ENCODE measurements around the gene TGFA. TPM values are rescaled to one million over a fixed set of nuclear protein-coding genes. Genes with fewer than 3 reads are reported as not detected.

TGFA gene
- total and polyA plus RNA-seq, 3 experiments from 2014 or later: 0.35 to 3.0 (median 0.42) TPM

GRCh38 chr2:70426341-70426740 lies 127.3 kb downstream of the TGFA start:
- no peak overlapping the region for H3K4me3 Mint-ChIP-seq
- H3K27ac ChIP-seq (ENCODE audit: low read depth, low read length): no peak overlapping the region
- ChIA-PET POLR2A (no interaction called here), CTCF (no interaction called here)
- H3K9me3 Mint-ChIP-seq: peaks cover 0 to 1% (median 0%) of the 10 kb centered on the region in 5 donors
- no peaks in the 10 kb centered on the region for H3K36me3 ChIP-seq (ENCODE audit: insufficient read depth, low read length)
- H3K36me3 Mint-ChIP-seq: no peaks in the 10 kb centered on the region
- H3K4me1 Mint-ChIP-seq: no peaks in the 10 kb centered on the region
- H3K27me3 ChIP-seq (ENCODE audit: insufficient read depth, low read length, poor library complexity, severe bottlenecking): no peaks in the 10 kb centered on the region
- no peaks in the 10 kb centered on the region for H3K4me1 ChIP-seq (ENCODE audit: insufficient read depth, low read length)
- peaks cover 11 to 13% of the 10 kb centered on the region in 2 donors for H3K27me3 Mint-ChIP-seq
- no peaks in the 10 kb centered on the region for H3K9me3 ChIP-seq (ENCODE audit: low read length)
- DNase-seq: no peak
- H3K4me3 ChIP-seq (ENCODE audit: low read length): no peak overlapping the region
- H3K27ac Mint-ChIP-seq: no peak overlapping the region

GRCh38 chr2:70425682-70426301 lies 127.8 kb downstream of the TGFA start:
- H3K27ac Mint-ChIP-seq: no peak overlapping the region
- H3K9me3 ChIP-seq (ENCODE audit: low read length): no peaks in the 10 kb centered on the region
- no peaks in the 10 kb centered on the region for H3K27me3 ChIP-seq (ENCODE audit: insufficient read depth, low read length, poor library complexity, severe bottlenecking)
- H3K27ac ChIP-seq (ENCODE audit: low read depth, low read length): no peak overlapping the region
- no peaks in the 10 kb centered on the region for H3K4me1 Mint-ChIP-seq
- no peaks in the 10 kb centered on the region for H3K4me1 ChIP-seq (ENCODE audit: insufficient read depth, low read length)
- no peak overlapping the region for H3K4me3 ChIP-seq (ENCODE audit: low read length)
- CTCF ChIA-PET: no interaction called here
- H3K9me3 Mint-ChIP-seq: peaks cover 0 to 1% (median 0%) of the 10 kb centered on the region in 5 donors
- no peak for DNase-seq
- no peak overlapping the region for H3K4me3 Mint-ChIP-seq
- H3K36me3 Mint-ChIP-seq: no peaks in the 10 kb centered on the region
- H3K36me3 ChIP-seq (ENCODE audit: insufficient read depth, low read length): no peaks in the 10 kb centered on the region
- peaks cover 11 to 13% of the 10 kb centered on the region in 2 donors for H3K27me3 Mint-ChIP-seq
- POLR2A ChIA-PET: no interaction called here

- H3K9me3 ChIP-seq (ENCODE audit: low read length): no peaks in the 10 kb centered on the region
- no peak overlapping the region for H3K27ac Mint-ChIP-seq
- H3K4me1 ChIP-seq (ENCODE audit: insufficient read depth, low read length): no peaks in the 10 kb centered on the region
- H3K4me3 Mint-ChIP-seq: no peak overlapping the region
- H3K9me3 Mint-ChIP-seq: no peaks in the 10 kb centered on the region
- DNase-seq: no peak
- H3K36me3 Mint-ChIP-seq: no peaks in the 10 kb centered on the region
- no peak overlapping the region for H3K27ac ChIP-seq (ENCODE audit: low read depth, low read length)
- no peaks in the 10 kb centered on the region for H3K4me1 Mint-ChIP-seq
- ChIA-PET POLR2A (no interaction called here), CTCF (no interaction called here)
- H3K36me3 ChIP-seq (ENCODE audit: insufficient read depth, low read length): no peaks in the 10 kb centered on the region
- H3K27me3 ChIP-seq (ENCODE audit: insufficient read depth, low read length, poor library complexity, severe bottlenecking): no peaks in the 10 kb centered on the region
- H3K4me3 ChIP-seq (ENCODE audit: low read length): no peak overlapping the region
- H3K27me3 Mint-ChIP-seq: peaks cover 14 to 16% of the 10 kb centered on the region in 2 donors
These were observed 132.9 kb downstream of the TGFA start for GRCh38 chr2:70420740-70421139.

- no peak for DNase-seq
- Mint-ChIP-seq H3K9me3 (no peaks in the 10 kb centered on the region), H3K36me3 (no peaks in the 10 kb centered on the region), H3K27me3 (peaks cover 14 to 16% of the 10 kb centered on the region in 2 donors), H3K4me1 (no peaks in the 10 kb centered on the region), H3K4me3 (no peak overlapping the region), H3K27ac (peak overlapping the region in 1 of 8 donors; percentile 77)
- Histone ChIP-seq H3K27me3 (ENCODE audit: insufficient read depth, low read length, poor library complexity, severe bottlenecking) (no peaks in the 10 kb centered on the region), H3K9me3 (ENCODE audit: low read length) (no peaks in the 10 kb centered on the region), H3K27ac (ENCODE audit: low read depth, low read length) (no peak overlapping the region), H3K4me3 (ENCODE audit: low read length) (no peak overlapping the region), H3K36me3 (ENCODE audit: insufficient read depth, low read length) (no peaks in the 10 kb centered on the region), H3K4me1 (ENCODE audit: insufficient read depth, low read length) (no peaks in the 10 kb centered on the region)
- ChIA-PET POLR2A (no interaction called here), CTCF (no interaction called here)
These were observed 133.5 kb downstream of the TGFA start for GRCh38 chr2:70420143-70420542.

GRCh38 chr2:70418514-70418913 lies 135.1 kb downstream of the TGFA start:
- no peaks in the 10 kb centered on the region for H3K9me3 Mint-ChIP-seq
- H3K36me3 ChIP-seq (ENCODE audit: insufficient read depth, low read length): no peaks in the 10 kb centered on the region
- no peaks in the 10 kb centered on the region for H3K4me1 Mint-ChIP-seq
- H3K27me3 ChIP-seq (ENCODE audit: insufficient read depth, low read length, poor library complexity, severe bottlenecking): no peaks in the 10 kb centered on the region
- no peaks in the 10 kb centered on the region for H3K9me3 ChIP-seq (ENCODE audit: low read length)
- POLR2A ChIA-PET: no interaction called here
- H3K27ac ChIP-seq (ENCODE audit: low read depth, low read length): no peak overlapping the region
- CTCF ChIA-PET: no interaction called here
- H3K27ac Mint-ChIP-seq: peak overlapping the region in 1 of 8 donors; percentile 86
- no peaks in the 10 kb centered on the region for H3K4me1 ChIP-seq (ENCODE audit: insufficient read depth, low read length)
- no peak for DNase-seq
- H3K4me3 Mint-ChIP-seq: no peak overlapping the region
- no peak overlapping the region for H3K4me3 ChIP-seq (ENCODE audit: low read length)
- peaks cover 11 to 14% of the 10 kb centered on the region in 2 donors for H3K27me3 Mint-ChIP-seq
- no peaks in the 10 kb centered on the region for H3K36me3 Mint-ChIP-seq

- DNase-seq: no peak
- Histone ChIP-seq H3K9me3 (ENCODE audit: low read length) (no peaks in the 10 kb centered on the region), H3K27ac (ENCODE audit: low read depth, low read length) (no peak overlapping the region), H3K4me1 (ENCODE audit: insufficient read depth, low read length) (no peaks in the 10 kb centered on the region), H3K36me3 (ENCODE audit: insufficient read depth, low read length) (no peaks in the 10 kb centered on the region), H3K4me3 (ENCODE audit: low read length) (no peak overlapping the region), H3K27me3 (ENCODE audit: insufficient read depth, low read length, poor library complexity, severe bottlenecking) (no peaks in the 10 kb centered on the region)
- CTCF ChIA-PET: no interaction called here
- no peaks in the 10 kb centered on the region for H3K4me1 Mint-ChIP-seq
- H3K27ac Mint-ChIP-seq: no peak overlapping the region
- H3K9me3 Mint-ChIP-seq: no peaks in the 10 kb centered on the region
- H3K27me3 Mint-ChIP-seq: peaks cover 5 to 13% of the 10 kb centered on the region in 2 donors
- H3K36me3 Mint-ChIP-seq: no peaks in the 10 kb centered on the region
- no peak overlapping the region for H3K4me3 Mint-ChIP-seq
- POLR2A ChIA-PET: no interaction called here
These were observed 136.6 kb downstream of the TGFA start for GRCh38 chr2:70417011-70417410.

- ChIA-PET POLR2A (no interaction called here), CTCF (no interaction called here)
- Histone ChIP-seq H3K9me3 (ENCODE audit: low read length) (no peaks in the 10 kb centered on the region), H3K4me3 (ENCODE audit: low read length) (no peak overlapping the region), H3K27ac (ENCODE audit: low read depth, low read length) (no peak overlapping the region), H3K27me3 (ENCODE audit: insufficient read depth, low read length, poor library complexity, severe bottlenecking) (no peaks in the 10 kb centered on the region), H3K4me1 (ENCODE audit: insufficient read depth, low read length) (no peaks in the 10 kb centered on the region), H3K36me3 (ENCODE audit: insufficient read depth, low read length) (no peaks in the 10 kb centered on the region)
- Mint-ChIP-seq H3K4me1 (no peaks in the 10 kb centered on the region), H3K4me3 (no peak overlapping the region), H3K9me3 (no peaks in the 10 kb centered on the region), H3K36me3 (no peaks in the 10 kb centered on the region), H3K27ac (no peak overlapping the region), H3K27me3 (peaks cover 7 to 14% of the 10 kb centered on the region in 2 donors)
- no peak for DNase-seq
These were observed 141.1 kb downstream of the TGFA start for GRCh38 chr2:70412294-70413070.

- H3K36me3 ChIP-seq (ENCODE audit: insufficient read depth, low read length): no peaks in the 10 kb centered on the region
- no peak overlapping the region for H3K4me3 Mint-ChIP-seq
- H3K36me3 Mint-ChIP-seq: no peaks in the 10 kb centered on the region
- ChIA-PET CTCF (no interaction called here), POLR2A (no interaction called here)
- no peaks in the 10 kb centered on the region for H3K9me3 ChIP-seq (ENCODE audit: low read length)
- H3K4me1 ChIP-seq (ENCODE audit: insufficient read depth, low read length): no peaks in the 10 kb centered on the region
- H3K4me1 Mint-ChIP-seq: no peaks in the 10 kb centered on the region
- no peaks in the 10 kb centered on the region for H3K27me3 ChIP-seq (ENCODE audit: insufficient read depth, low read length, poor library complexity, severe bottlenecking)
- no peak overlapping the region for H3K27ac Mint-ChIP-seq
- no peak overlapping the region for H3K4me3 ChIP-seq (ENCODE audit: low read length)
- no peak for DNase-seq
- no peaks in the 10 kb centered on the region for H3K9me3 Mint-ChIP-seq
- peaks cover 5 to 14% of the 10 kb centered on the region in 2 donors for H3K27me3 Mint-ChIP-seq
- no peak overlapping the region for H3K27ac ChIP-seq (ENCODE audit: low read depth, low read length)
These were observed 142.0 kb downstream of the TGFA start for GRCh38 chr2:70411483-70412125.

Measured in CD8-positive, alpha-beta memory T cell (primary cell).